ENCODE measurements around the gene DDI2. TPM values are rescaled to one million over a fixed set of nuclear protein-coding genes. Genes with fewer than 3 reads are reported as not detected.

DDI2 gene
- total RNA-seq, 1 donor from 2014 or later = 38.5 TPM

GRCh38 chr1:15668089-15668754, 51.0 kb downstream of the DDI2 start:
- ATAC-seq = no peak
- intact Hi-C loops (cut with DNase I) = no loop called here
- DNase-seq (ENCODE audit: low spot score) = no peak

- no peak for ATAC-seq
- intact Hi-C loops (cut with DNase I) = no loop called here
- no peak for DNase-seq (ENCODE audit: low spot score)
Measured at GRCh38 chr1:15669074-15669473, 51.8 kb downstream of the DDI2 start.

- ATAC-seq (no peak), DNase-seq (ENCODE audit: low spot score) (no peak)
- intact Hi-C loops (cut with DNase I) = no loop called here
Measured at GRCh38 chr1:15669864-15670263, 52.6 kb downstream of the DDI2 start.

- no peak for DNase-seq (ENCODE audit: low spot score)
- intact Hi-C loops (cut with DNase I) = no loop called here
- no peak for ATAC-seq
Measured at GRCh38 chr1:15671430-15671829, 54.2 kb downstream of the DDI2 start.

GRCh38 chr1:15674386-15675159, 57.3 kb downstream of the DDI2 start:
- no peak for DNase-seq (ENCODE audit: low spot score)
- ATAC-seq = no peak
- intact Hi-C loops (cut with DNase I) = no loop called here

- no peak for ATAC-seq
- intact Hi-C loops (cut with DNase I) = no loop called here
Measured at GRCh38 chr1:15676010-15676409, 58.8 kb downstream of the DDI2 start.

GRCh38 chr1:15676688-15677661, 59.7 kb downstream of the DDI2 start:
- intact Hi-C loops (cut with DNase I) = no loop called here
- ATAC-seq (no peak), DNase-seq (ENCODE audit: low spot score) (no peak)

More at GRCh38 chr1:15676010-15676409, 58.8 kb downstream of the DDI2 start:
- no peak for DNase-seq (ENCODE audit: low spot score)

- DNase-seq (ENCODE audit: low spot score) = no peak
- intact Hi-C loops (cut with DNase I) = no loop called here
- no peak for ATAC-seq
Measured at GRCh38 chr1:15678578-15678977, 61.3 kb downstream of the DDI2 start.

- intact Hi-C loops (cut with DNase I) = no loop called here
- no peak for ATAC-seq
- no peak for DNase-seq (ENCODE audit: low spot score)
Measured at GRCh38 chr1:15680131-15680530, 62.9 kb downstream of the DDI2 start.

- ATAC-seq (peak; percentile 68), DNase-seq (ENCODE audit: low spot score) (no peak)
- intact Hi-C loops (cut with DNase I) = no loop called here
Measured at GRCh38 chr1:15680561-15681348, 63.5 kb downstream of the DDI2 start.

- intact Hi-C loops (cut with DNase I) = no loop called here
- DNase-seq (ENCODE audit: low spot score) (no peak), ATAC-seq (no peak)
Measured at GRCh38 chr1:15681349-15682292, 64.4 kb downstream of the DDI2 start.

GRCh38 chr1:15682936-15683341, 65.7 kb downstream of the DDI2 start:
- ATAC-seq (peak; percentile 5), DNase-seq (ENCODE audit: low spot score) (no peak)
- intact Hi-C loops (cut with DNase I) = no loop called here

- ATAC-seq (peak; percentile 7), DNase-seq (ENCODE audit: low spot score) (no peak)
- intact Hi-C loops (cut with DNase I) = no loop called here
Measured at GRCh38 chr1:15683345-15684039, 66.2 kb downstream of the DDI2 start.

GRCh38 chr1:15684042-15684461, 66.8 kb downstream of the DDI2 start, which contains the start of gene PLEKHM2:
Gene PLEKHM2 (plus strand): TSS chr1:15684320. CDS start chr1:15684559, 239 bp downstream.
- ATAC-seq (peak; percentile 70), DNase-seq (ENCODE audit: low spot score) (peak; percentile 77)
- intact Hi-C loops (cut with DNase I) = no loop called here

- DNase-seq (ENCODE audit: low spot score) (peak; percentile 75), ATAC-seq (peak; percentile 44)
- intact Hi-C loops (cut with DNase I) = loop anchor here (5.0 kb wide), 1 partner anchor 67 kb away; the partner anchor contains the start of gene DDI2
Measured at GRCh38 chr1:15684468-15685291, 67.4 kb downstream of the DDI2 start.

- intact Hi-C loops (cut with DNase I) = loop anchor here (5.0 kb wide), 1 partner anchor 69 kb away; the partner anchor contains the start of gene DDI2
Measured at GRCh38 chr1:15685820-15686219, 68.6 kb downstream of the DDI2 start.

More at GRCh38 chr1:15685820-15686219, 68.6 kb downstream of the DDI2 start:
- ATAC-seq (no peak), DNase-seq (ENCODE audit: low spot score) (no peak)

All from sciatic nerve (tissue), 2 donors.